Trophoblast cell (in vitro differentiated cells and primary cell): ENCODE data around the gene USP6.
A peak's percentile ranks its signal among the peaks of the same experiment; 100 is the strongest.
"Not testable (repeated sequence)": the region's sequence is repeated elsewhere in the genome, so short reads cannot be mapped to it uniquely, and the experiment has no call there.

Experiments
- DNase-seq, 2 donors: peaks; one replicate each; pipeline ENCODE4 v3.0.0-alpha.2; 2016
- H2AFZ ChIP-seq: 2 replicates; pipeline ENCODE4 v1.6.1; 2013; ENCODE audit warnings: low read length, moderate library complexity, mild to moderate bottlenecking; ENCODE audit not compliant: insufficient read depth, poor library complexity
- H2AK5ac ChIP-seq: 2 replicates; pipeline ENCODE4 v1.6.1; 2013; ENCODE audit warnings: mild to moderate bottlenecking, low read length
- H2BK120ac ChIP-seq: 2 replicates; pipeline ENCODE4 v1.6.1; 2013; ENCODE audit warnings: low read length, mild to moderate bottlenecking, moderate library complexity; ENCODE audit not compliant: insufficient read depth, poor library complexity
- H2BK12ac ChIP-seq: 2 replicates; pipeline ENCODE4 v1.6.1; 2013; ENCODE audit warnings: mild to moderate bottlenecking, low read length, moderate library complexity
- H2BK5ac ChIP-seq: 2 replicates; pipeline ENCODE4 v1.6.1; 2013; ENCODE audit warnings: low read length, low read depth, moderate library complexity, mild to moderate bottlenecking; ENCODE audit not compliant: poor library complexity
- H3K14ac ChIP-seq: 2 replicates; pipeline ENCODE4 v1.6.1; 2013; ENCODE audit warnings: mild to moderate bottlenecking, low read length
- H3K18ac ChIP-seq: 2 replicates; pipeline ENCODE4 v1.6.1; 2013; ENCODE audit warnings: mild to moderate bottlenecking, low read length
- H3K23ac ChIP-seq: 2 replicates; pipeline ENCODE4 v1.6.1; 2013; ENCODE audit warnings: low read length
- H3K27ac ChIP-seq: 2 replicates; pipeline ENCODE4 v1.5.1; 2013; ENCODE audit warnings: low read depth, mild to moderate bottlenecking, inconsistent platforms, low read length, moderate library complexity
- H3K27me3 ChIP-seq: 2 replicates; pipeline ENCODE4 v1.6.1; 2013; ENCODE audit warnings: inconsistent platforms, mild to moderate bottlenecking, low read length, moderate library complexity; ENCODE audit not compliant: insufficient read depth
- H3K36me3 ChIP-seq, 2 experiments: 1 replicate in 1 of 2; 2 replicates in 1 of 2; pipeline ENCODE4 v1.6.1; 2013; ENCODE audit warnings: low read length in 2 of 2, mild to moderate bottlenecking in 2 of 2, moderate library complexity in 1 of 2; ENCODE audit not compliant: insufficient read depth in 2 of 2, control insufficient read depth in 1 of 2
- H3K4ac ChIP-seq: 2 replicates; pipeline ENCODE4 v1.6.1; 2013; ENCODE audit warnings: low read depth, mild to moderate bottlenecking, low read length, moderate library complexity
- H3K4me1 ChIP-seq, 2 experiments: 1 replicate in 1 of 2; 2 replicates in 1 of 2; pipeline ENCODE4 v1.6.1; 2013; ENCODE audit warnings: low read length in 2 of 2, mild to moderate bottlenecking in 2 of 2, moderate library complexity in 1 of 2; ENCODE audit not compliant: insufficient read depth in 2 of 2, control insufficient read depth in 1 of 2
- H3K4me2 ChIP-seq: 2 replicates; pipeline ENCODE4 v1.6.1; 2013; ENCODE audit warnings: inconsistent platforms, mild to moderate bottlenecking, low read length, moderate library complexity
- H3K4me3 ChIP-seq: 2 replicates; pipeline ENCODE4 v1.5.1; 2013; ENCODE audit warnings: mild to moderate bottlenecking, low read depth, low read length, inconsistent platforms
- H3K79me1 ChIP-seq: one replicate; pipeline ENCODE4 v1.6.1; 2013; ENCODE audit warnings: low read length
- H3K79me2 ChIP-seq: 2 replicates; pipeline ENCODE4 v1.6.1; 2013; ENCODE audit warnings: low read length, mild to moderate bottlenecking; ENCODE audit not compliant: control insufficient read depth, insufficient read depth, poor library complexity
- H3K9ac ChIP-seq: 2 replicates; pipeline ENCODE4 v1.6.1; 2013; ENCODE audit warnings: mild to moderate bottlenecking, low read length
- H3K9me3 ChIP-seq: 2 replicates; pipeline ENCODE4 v1.6.1; 2013; ENCODE audit warnings: low read depth, mild to moderate bottlenecking, control low read depth, inconsistent platforms, low read length; ENCODE audit not compliant: insufficient read depth
- H4K12ac ChIP-seq: 2 replicates; pipeline ENCODE4 v1.6.1; 2013; ENCODE audit warnings: low read depth, mild to moderate bottlenecking, low read length, moderate library complexity
- H4K8ac ChIP-seq: 2 replicates; pipeline ENCODE4 v1.6.1; 2013; ENCODE audit warnings: low read depth, mild to moderate bottlenecking, low read length, moderate library complexity
- H4K91ac ChIP-seq: one replicate; pipeline ENCODE4 v1.6.1; 2013; ENCODE audit warnings: low read depth, mild to moderate bottlenecking, low read length, moderate library complexity
- WGBS: extraction: QIAGEN DNeasy Blood & Tissue Kit; methylation state at CpG from one replicate; pipeline ENCODE4 v1.1.7; 2013; ENCODE audit warnings: missing lambda C conversion rate; ENCODE audit not compliant: insufficient read length, insufficient coverage; ENCODE audit errors: extremely low coverage; 5-methylcytosine and 5-hydroxymethylcytosine counted together

Gene USP6

GRCh38 chr17:5122586-5123342 is 6.9 kb downstream of the USP6 start:
- Histone ChIP-seq H3K27me3 (peaks cover 10% of the 10 kb centered on the region), H3K9me3 (peaks cover 13% of the 10 kb centered on the region), H3K79me1 (peaks cover 3% of the 10 kb centered on the region), H3K4me3 (peak overlapping the region; percentile 73), H3K36me3 (no peaks in the 10 kb centered on the region), H3K4me1 (peaks cover 0 to 5% of the 10 kb centered on the region in 2 experiments), H3K79me2 (peaks cover 2% of the 10 kb centered on the region), H3K27ac (no peak overlapping the region), H3K18ac (peak overlapping the region; percentile 71), H2AFZ (peak overlapping the region; percentile 83), H4K91ac (no peak overlapping the region), H3K4ac (no peak overlapping the region), H2BK12ac (peak overlapping the region; percentile 31), H3K23ac (no peak overlapping the region), H3K9ac (no peak overlapping the region), H4K12ac (no peak overlapping the region), H3K14ac (no peak overlapping the region), H2BK5ac (no peak overlapping the region), H2AK5ac (no peak overlapping the region), H3K4me2 (peak overlapping the region; percentile 93), H4K8ac (peak overlapping the region; percentile 11), H2BK120ac (peak overlapping the region; percentile 43)
- WGBS: no CpG with 5 or more reads among the region's 75 CpGs
- DNase-seq: no peak

- no CpG with 5 or more reads among the region's 53 CpGs for WGBS
- H3K36me3 ChIP-seq: no peaks in the 10 kb centered on the region
- H3K9ac ChIP-seq: no peak overlapping the region
- no peak for DNase-seq
- H3K79me1 ChIP-seq: peaks cover 3% of the 10 kb centered on the region
- no peak overlapping the region for H4K12ac ChIP-seq
- H3K14ac ChIP-seq: no peak overlapping the region
- H2BK5ac ChIP-seq: no peak overlapping the region
- H2BK120ac ChIP-seq: no peak overlapping the region
- no peak overlapping the region for H3K23ac ChIP-seq
- H3K9me3 ChIP-seq: peaks cover 8% of the 10 kb centered on the region
- no peak overlapping the region for H2BK12ac ChIP-seq
- H3K18ac ChIP-seq: no peak overlapping the region
- H3K79me2 ChIP-seq: peaks cover 2% of the 10 kb centered on the region
- H4K91ac ChIP-seq: no peak overlapping the region
- H3K4ac ChIP-seq: no peak overlapping the region
- H4K8ac ChIP-seq: no peak overlapping the region
- peaks cover 0 to 5% of the 10 kb centered on the region in 2 experiments for H3K4me1 ChIP-seq
- H3K4me3 ChIP-seq: no peak overlapping the region
- H3K27me3 ChIP-seq: peaks cover 10% of the 10 kb centered on the region
- H3K4me2 ChIP-seq: peak overlapping the region; percentile 93
- H3K27ac ChIP-seq: no peak overlapping the region
- H2AK5ac ChIP-seq: no peak overlapping the region
- no peak overlapping the region for H2AFZ ChIP-seq
These were observed 7.7 kb downstream of the USP6 start for GRCh38 chr17:5123343-5124124.

DNA sequence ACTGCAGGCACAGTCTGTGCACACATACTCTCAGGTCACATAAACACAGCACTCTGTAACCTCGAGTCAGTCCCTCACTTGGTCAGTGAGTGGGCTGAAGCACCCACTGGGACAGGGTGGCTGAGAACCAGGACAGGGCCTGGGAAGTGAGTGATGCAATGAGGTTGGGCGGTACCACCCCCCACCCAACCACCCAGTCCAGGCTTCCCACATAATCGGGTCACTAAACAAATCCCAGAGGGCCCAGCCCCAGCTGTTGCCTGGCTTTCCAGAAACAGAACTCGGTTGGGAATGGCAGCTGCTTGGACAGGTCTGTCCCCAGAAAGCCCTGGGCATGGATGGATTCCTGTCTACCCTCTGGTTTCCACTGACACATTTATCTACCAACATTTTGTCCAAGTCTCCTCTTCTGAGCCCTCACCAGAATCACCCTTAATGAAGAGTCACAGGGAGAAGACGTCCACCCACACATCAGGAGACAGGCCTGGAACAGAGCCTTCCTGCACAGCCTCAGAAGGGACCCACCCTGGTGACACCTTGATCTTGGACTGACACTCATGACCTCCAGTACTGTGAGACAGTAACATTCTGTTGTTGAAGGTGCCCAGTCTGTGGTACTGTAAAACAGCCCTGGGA is 8.4 kb downstream of the USP6 start:
- H2AFZ ChIP-seq, H3K36me3 ChIP-seq, H4K91ac ChIP-seq, H4K8ac ChIP-seq, H2AK5ac ChIP-seq, H3K79me1 ChIP-seq, H3K9ac ChIP-seq, H3K9me3 ChIP-seq, H3K4me3 ChIP-seq, H3K23ac ChIP-seq, H3K18ac ChIP-seq, H2BK120ac ChIP-seq, H3K14ac ChIP-seq, H3K4me1 ChIP-seq, H2BK5ac ChIP-seq, H3K4me2 ChIP-seq, DNase-seq, H2BK12ac ChIP-seq, H3K79me2 ChIP-seq, H3K27ac ChIP-seq, H4K12ac ChIP-seq, H3K4ac ChIP-seq: not testable (repeated sequence)
- peaks cover 10% of the 10 kb centered on the region for H3K27me3 ChIP-seq
- WGBS: no CpG with 5 or more reads among the region's 5 CpGs

DNA sequence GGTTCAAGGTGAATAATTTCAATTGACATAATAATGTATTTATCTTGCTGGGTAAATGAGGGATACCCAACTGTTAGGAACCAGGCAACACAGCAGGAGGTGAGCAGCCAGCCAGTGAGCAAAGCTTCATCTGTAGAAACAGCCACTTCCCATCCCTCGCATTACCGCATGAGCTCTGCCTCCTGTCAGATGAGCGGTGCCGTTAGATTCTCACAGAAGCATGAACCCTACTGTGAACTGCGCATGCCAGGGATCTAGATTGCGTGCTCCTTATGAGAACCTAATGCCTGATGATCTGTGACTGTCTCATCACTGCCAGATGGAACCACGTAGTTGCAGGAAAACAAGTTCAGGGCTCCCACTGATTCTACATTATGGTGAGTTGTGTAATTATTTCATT is 9.1 kb downstream of the USP6 start:
- not testable (repeated sequence) for H3K4me1 ChIP-seq, H2AK5ac ChIP-seq, H4K8ac ChIP-seq, H3K23ac ChIP-seq, H3K4me3 ChIP-seq, H2BK5ac ChIP-seq, H3K4ac ChIP-seq, H3K9ac ChIP-seq, H3K9me3 ChIP-seq, H3K14ac ChIP-seq, H3K79me2 ChIP-seq, H2AFZ ChIP-seq, H3K27ac ChIP-seq, H3K4me2 ChIP-seq, H2BK12ac ChIP-seq, DNase-seq, H3K36me3 ChIP-seq, H3K18ac ChIP-seq, H2BK120ac ChIP-seq, H4K91ac ChIP-seq, H4K12ac ChIP-seq, H3K79me1 ChIP-seq
- WGBS: no CpG with 5 or more reads among the region's 7 CpGs
- peaks cover 10% of the 10 kb centered on the region for H3K27me3 ChIP-seq
